Activated CD4-positive, alpha-beta T cell treated with anti-CD3 and anti-CD28 coated beads, Interleukin-2, amount 50 U/mL, for 24 hours (primary cell): Measurements from ENCODE around the gene TBX20.
"Not testable (repeated sequence)": the region's sequence is repeated elsewhere in the genome, so short reads cannot be mapped to it uniquely, and the experiment has no call there.

Experiments used
- DNase-seq, 2 donors: peaks; one replicate each; pipeline ENCODE4 v3.0.0-alpha.2; 2020; ENCODE audit warnings: low read depth in 1 of 2, low spot score in 1 of 2

Gene TBX20

DNA sequence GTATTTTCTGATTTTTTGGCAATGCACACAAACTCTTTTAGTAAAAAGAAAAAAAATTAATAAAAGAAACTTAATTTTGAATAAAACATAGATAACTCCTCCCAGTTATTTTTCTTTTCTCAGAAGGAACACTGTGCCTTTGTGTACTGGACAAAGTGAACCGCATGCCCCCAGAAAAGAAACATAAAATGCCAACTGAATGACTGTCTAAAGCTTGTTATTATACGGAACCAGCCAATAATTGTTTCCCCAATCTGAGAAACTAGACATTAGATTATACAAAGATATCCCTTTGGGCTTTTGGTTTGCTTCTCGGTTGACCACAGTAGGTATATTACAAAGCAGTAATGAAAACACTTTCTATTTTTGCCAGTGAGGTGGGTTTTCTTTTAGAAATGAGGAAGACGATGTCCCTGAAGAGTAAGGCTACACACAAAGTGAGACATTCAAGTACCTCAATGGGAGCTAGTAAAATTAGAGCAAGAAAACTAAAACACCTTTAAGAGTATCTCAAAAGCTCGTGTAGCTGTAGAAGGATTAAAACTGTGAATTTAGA, 25.3 kb downstream of the TBX20 start:
- DNase-seq, result not testable (repeated sequence)

DNA sequence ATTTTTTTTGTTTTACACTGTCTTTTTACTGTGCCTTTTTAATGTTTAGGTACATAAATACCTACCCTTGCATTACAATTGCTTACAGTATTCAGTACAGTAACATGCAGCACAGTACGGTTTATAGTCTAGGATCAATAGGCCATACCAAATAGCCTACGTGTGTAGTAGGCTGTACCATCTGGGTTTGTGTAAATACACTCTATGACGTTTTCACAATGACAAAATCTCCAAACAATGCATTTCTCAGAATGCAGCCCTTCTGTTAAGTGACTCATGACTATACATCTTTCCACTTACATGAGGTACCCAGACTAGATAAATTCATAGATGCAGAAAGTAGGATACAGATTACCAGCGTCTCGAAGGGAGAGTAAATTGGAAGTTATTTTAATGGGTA, 26.5 kb downstream of the TBX20 start:
- not testable (repeated sequence) for DNase-seq

DNA sequence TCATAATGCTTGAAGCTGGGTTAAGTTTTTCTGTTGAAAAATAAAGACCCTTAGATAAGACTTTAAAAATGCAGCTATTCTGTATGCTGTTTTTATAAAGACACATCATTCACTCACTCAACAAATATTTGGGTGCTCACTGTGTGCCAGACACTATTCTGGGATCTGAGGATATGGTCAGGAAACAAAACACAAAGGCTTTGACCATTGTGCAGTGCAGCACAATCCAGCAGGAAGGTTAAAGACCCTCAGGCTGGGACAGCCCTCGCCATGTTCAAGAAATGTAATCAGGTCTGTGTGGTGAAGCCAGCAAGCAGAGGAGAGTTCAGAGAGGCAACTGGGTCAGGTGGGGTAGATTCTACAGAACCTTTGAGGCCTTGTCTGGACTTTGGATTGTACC, 31.5 kb downstream of the TBX20 start:
- not testable (repeated sequence) for DNase-seq

DNA sequence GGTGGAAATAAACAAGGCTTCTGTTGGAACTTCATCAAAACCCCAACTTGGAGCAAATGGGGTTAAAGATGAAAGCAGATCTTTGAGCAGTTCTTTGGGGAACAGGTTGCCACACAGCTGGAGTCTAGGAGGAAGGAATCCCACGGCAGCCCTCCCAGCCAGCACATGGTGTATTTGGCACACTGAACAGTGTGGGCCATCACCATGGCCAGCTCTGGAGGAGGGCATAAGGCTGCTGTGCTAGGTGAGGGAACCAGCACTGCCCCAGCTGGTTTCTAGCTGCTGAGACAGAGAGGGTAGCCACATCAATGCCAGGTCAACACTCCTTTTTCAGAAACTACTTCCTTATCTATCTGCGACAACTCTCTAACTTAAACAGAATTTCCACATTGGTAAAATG, 33.7 kb downstream of the TBX20 start:
- not testable (repeated sequence) for DNase-seq

DNA sequence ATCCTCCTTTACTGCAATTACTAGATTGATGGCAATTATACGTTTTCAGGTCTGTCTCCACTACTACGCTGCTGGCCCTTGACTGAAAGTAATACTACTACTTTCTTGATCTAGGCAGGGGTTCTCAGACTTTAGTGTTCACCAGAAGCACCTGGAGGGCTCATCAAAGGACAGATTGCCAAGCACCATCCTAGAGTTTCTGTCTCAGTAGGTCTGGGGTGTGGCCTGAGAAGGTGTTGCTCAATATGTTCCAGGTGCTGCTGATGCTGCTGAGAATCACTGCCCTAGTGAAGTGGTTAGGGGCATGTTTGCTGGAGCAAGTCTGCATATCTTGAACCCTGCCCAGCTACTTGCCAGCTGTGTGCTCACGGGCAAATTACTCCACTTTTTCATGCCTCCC, 37.9 kb downstream of the TBX20 start:
- not testable (repeated sequence) for DNase-seq

DNA sequence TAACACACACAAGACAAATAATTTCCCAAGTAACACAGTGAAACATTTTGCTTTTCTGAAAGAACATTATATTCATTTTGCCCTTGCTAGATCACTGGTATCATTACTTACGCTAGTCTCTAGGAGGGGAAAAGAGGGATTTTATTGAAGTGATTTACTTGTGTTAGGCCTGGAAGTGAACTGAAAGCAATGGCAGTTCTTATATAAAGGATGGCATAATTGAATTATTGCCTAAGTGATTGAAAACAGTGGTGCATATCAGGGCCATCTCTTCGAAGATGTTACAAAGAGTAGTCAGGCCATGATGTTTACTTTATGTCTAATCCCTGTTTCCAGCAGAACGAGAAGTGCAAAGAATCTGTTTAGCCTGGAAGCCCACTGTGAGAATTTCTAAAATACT, 38.8 kb downstream of the TBX20 start:
- not testable (repeated sequence) for DNase-seq

DNA sequence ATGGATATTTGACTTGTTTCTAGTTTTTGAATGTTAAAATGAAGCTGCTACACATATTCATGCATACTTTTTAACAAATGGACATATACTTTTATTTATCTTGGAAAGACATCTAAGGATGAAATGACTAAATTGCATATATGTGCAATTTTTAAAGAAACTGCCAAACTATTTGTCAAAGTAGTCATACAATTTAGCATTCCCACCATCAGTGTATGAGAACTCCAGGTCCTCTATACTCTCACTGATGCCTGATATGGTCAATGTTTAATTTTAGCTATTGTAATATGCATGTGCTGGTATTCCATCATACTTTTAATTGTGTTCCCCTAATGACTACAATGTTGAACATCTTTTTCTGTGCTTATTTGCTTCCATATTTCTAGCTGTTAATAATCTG, 47.0 kb downstream of the TBX20 start:
- DNase-seq, result not testable (repeated sequence)

DNA sequence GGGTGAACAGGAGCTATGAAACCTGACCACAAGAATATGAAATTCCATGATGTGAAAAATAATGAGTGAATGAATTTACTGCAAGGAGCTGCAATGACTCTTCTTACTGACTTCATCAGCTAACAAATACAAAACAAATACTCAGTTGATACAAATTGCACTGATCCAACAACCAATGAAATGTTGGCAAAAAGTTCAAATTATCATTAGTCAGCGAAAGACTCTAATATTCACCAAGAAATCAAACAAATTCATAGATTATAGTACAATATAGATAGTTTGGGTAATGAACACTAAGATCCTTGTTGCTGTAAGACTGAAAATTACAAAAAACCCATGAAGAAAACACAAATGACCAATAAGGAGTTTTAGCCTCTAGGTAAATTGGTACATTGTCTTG, 49.0 kb downstream of the TBX20 start:
- not testable (repeated sequence) for DNase-seq

DNA sequence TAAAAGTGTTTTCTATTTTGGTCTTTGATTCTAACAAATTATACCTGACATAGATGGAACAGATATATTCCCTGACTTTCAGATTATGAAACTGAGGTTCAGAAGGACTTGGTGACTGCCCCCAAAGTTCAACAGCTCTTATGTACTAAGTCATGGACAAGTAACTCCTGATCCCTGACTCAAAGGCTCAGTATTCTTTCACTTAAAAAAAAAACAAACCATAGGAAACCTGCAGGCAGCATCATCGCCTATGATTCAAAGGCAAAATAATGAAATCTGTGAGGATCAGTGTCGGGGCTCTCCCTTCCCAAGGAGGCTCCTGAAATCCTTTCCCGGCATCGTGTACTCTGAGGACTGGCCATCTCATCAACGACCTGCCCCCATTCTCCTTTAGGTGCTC, 49.9 kb downstream of the TBX20 start:
- not testable (repeated sequence) for DNase-seq

DNA sequence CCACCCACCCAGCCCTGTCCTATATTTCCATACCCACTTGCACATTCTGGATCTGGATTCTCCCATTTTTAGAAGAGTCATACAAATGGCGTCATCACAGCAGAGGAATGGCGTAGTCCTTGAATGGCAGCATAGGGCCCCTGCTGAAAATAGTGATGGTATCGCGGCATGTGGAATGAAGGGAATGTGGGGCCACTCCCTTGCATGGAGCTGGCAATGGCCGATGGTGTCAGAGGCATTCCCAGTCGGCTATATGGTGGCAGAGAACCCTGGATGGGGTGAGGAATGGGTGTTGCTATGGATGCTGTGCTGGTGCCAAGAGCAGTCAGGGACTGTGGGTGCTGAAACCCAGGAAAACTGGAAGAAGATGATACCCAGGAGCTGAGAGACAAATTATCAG, 51.5 kb downstream of the TBX20 start:
- not testable (repeated sequence) for DNase-seq

DNA sequence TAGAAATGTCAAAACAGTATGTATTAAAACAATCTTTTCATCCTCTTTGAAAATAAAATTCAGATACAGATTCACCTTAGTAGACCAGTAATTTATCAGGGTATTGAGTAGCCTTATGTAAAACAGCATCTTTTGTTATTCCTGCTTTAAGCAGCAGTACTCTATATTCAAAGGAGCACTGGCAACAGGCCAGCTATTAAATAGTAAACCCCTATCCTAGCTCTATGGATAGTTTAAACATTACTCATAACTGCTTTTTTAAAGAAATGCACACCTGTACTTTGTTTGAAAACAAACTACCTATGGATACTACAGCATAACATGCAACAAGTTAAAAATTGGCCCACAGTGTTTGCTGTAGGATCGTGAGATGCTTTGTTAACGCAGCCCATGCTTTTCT, 53.7 kb downstream of the TBX20 start:
- not testable (repeated sequence) for DNase-seq

DNA sequence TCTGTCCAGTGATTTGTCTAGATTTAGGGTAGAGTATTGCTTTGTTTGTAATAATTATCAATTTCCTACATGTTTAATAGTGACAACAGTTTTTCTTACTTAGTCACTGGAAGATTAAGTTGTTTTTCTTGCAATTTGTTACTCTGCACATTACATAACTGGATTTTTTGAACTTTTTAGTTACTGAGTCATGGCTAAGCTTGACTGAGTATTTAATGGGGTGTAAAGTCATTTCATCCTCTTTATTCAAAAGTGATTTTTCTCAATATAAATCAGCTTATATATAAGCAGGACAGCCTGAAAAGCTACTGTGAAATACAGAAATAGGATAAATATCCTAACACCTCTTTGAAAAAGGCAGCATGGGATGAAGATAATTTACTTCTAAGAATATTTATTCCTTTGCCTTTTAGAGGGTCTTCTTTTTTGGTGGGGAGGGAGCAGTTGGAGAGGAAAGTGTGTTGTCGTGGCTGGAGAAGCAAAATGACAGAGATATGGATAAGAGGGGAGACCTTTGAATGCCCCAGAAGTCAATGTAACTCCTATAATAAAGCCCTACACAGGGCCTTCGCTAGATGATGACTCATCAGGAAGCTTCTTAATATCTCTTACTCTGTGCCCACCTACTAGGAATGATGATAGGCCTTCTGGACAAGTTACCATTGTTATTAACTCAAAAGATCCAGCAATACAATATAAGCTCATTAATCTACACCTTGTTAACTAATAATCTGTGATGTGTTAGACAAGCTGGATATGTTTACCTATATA, 55.3 kb downstream of the TBX20 start:
- DNase-seq, result not testable (repeated sequence)

DNA sequence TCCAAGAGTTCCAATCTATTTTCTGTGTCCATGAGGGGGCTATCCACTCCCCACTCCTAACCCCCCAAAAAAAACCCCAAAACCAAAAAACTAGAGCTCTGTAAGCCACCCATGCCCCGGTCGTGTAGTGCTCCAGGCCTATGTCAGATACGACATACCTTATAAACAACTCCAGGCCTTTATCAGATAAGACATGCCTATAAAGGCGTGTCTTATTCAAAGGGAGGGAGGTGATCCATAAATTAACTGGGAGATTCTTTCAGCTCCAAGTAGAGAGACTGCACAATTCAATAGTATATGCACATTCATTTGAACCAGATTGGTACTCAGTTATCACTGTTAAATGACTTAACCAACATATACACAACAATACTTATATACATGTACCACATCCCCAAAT, 62.3 kb downstream of the TBX20 start:
- DNase-seq, result not testable (repeated sequence)

DNA sequence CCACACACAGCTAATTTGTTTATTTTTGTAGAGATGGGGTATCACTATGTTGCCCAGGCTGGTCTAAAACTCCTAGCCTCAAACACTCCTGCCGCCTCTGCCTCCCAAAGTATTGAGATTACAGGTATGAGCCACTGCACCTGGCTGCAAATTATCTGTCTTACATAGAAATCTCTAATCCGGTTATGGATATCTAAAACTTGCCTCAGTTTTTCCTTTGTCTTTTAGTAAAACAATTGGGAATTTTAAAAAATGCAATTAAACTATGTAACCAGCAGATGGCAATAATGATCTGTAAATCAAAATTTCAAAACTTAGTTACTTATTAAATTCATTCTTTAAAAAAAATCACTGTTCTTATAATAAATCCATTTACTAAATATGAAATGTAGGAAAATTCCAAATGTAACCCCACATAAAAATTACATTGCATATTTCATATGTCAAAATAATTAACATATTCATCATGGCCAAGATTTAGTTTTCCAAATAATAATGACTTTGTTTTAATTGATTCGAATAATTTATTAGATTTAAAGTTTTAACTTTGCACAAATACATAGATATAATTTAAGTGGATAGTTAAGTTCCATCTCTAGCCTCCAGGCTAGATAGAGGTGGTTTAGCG, 63.6 kb downstream of the TBX20 start:
- not testable (repeated sequence) for DNase-seq

DNA sequence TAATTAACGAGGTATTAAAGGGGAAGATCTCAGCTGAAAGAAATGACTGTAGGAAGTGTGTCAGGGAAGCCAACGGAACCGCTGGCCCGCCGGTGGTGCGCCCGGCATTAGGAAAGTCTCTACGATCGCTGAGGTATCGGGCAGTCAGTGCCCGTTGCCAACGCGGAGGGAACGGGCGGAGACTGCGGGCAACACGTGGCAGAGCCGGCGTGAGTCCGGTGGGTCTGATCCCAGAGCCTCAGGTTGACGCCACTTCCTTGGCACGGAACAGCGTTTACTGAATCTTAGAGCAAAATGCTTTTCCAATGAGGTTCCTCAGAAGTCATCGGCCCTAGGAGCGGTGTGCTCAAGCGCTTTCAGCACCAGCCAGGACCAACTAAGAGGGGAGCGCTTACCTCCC, 67.1 kb downstream of the TBX20 start:
- DNase-seq, result not testable (repeated sequence)

DNA sequence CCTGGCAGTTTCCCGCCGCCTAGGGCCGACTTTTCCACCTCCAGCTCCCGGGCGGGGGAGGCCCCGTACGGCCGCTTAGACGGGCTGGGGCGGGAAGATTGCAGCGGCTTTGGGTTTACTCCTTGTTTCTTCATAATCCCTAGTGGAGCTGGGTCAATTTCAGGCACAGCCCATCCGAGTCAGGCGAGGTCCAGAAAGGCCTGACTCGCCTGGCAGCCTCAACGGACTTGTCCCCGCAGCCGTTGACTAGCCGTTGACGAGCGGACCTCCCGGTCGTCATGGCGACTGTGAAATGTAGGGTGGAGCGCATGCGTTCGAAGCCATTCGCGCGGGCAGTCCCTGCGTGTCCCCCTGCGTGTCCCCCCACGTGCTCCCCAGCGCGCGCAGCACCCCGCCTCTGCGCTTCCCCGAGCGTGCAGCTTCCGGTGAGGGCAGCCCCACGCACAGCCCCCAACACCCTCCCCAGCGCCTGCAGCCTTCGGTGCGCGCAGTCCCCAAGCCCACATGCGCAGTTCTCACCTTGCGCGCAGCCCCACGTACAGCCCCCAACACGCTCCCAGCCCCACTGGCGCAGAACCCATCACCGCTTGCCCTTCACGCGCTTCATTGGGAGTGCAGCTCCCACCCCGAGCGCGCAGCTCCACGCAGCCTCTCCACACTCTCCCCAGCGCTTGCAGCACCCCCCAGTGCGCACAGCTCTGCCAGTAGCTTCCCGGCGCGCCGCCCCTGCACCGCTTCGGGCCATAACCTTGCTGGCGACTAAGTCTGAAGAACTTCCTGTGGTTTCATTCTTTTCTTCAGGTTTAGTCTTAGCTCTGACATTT, 67.8 kb downstream of the TBX20 start:
- DNase-seq, result no peak

DNA sequence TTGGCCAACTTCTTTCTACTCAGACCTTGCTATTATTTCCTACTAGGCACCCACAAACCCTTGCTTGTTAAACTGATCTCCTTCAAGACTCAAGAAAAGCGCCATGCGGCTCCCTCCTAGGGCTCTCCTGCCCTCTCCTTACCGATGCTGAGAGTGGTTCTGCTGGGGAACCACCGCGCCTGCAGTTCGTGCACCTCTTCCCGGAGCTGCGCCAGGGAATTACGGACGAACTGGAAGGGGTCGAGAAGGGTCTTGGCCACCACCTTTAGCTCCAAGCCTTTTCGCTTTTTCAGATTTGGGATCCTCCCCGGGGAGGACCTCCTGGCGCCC, 68.4 kb downstream of the TBX20 start:
- not testable (repeated sequence) for DNase-seq

DNA sequence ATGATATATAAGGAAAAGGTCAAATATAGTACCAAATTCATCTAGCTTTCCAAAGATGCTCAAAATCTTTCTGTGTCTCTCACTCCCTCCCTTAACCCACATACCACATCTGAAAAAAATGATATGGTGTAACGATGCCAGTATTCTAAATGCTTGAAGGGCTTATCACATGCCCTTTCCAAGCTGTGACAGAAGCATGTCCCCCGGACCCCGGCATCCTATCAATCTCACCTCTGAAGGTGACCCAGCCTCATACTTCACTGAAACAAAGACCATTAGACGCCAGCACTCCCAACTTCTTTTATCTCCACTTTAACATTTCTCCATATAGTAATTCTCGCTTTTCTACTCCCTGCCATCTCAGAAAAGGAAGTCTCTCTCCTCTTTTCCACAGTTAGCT, 68.9 kb downstream of the TBX20 start:
- not testable (repeated sequence) for DNase-seq

DNA sequence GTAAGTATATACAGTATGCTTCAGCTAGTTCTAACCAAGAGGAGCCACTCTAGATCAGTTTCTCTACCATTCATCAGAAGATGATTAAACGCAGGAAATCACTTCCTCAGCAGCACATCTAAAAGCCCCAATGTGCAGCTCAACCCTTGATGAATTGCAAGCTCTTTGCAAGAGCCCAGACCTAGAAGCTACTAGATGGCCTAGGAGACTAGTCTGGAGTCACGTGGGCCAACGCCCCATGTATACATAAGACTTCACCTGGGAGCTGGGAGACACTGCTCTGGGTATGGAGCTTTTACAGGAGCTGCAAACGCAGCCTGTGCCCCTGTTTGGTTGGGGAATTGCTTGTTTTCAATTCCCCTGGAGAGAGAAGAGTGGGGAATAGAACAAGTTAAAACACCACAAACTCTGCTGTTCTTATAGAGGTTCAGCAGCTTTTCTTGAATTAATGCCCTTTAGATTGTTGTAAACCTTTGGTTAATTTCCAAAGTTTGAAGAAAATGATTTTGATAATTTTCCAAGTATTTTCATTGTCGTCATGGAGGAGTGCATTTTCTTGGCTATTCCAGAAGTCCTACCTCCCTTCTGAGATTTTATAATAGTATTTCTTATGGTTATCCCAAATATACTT, 69.9 kb downstream of the TBX20 start:
- not testable (repeated sequence) for DNase-seq

DNA sequence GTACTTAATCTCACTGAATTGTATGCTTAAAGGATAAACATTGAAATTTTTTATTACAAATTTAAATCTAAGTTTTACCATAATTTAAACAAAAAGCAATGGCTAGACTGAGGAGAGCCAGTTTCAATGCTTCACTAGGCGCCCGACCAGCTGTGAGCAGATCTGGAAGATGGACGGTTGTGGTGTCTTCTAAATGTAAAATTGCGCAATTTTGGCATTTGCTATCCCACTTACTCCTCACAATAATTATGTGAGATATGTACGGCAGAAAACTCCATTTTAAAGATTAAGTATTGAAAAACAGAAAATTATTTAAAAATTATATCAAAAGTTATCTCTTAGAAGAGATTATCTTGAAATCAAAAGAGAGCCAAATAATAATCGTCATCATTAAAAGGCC, 73.2 kb downstream of the TBX20 start:
- DNase-seq, result not testable (repeated sequence)

DNA sequence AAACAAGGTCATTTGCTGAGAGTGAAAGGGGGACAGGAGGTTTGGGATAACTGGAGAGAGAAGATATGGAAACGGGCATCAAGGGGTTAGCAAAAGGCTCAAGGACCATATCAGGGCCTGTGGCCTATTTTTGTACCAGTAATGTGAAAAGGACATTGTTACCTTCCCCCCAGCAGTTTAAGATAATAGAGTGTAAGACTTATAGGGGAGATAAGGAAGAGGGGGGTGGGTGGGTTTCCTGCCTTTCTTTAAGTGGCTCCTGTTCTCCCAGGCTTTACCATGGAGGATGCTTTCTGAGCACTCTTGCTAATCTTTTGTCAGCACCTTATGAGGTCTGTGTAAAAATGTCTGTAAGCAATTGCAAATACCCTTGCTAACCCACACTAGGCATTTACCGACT, 80.7 kb downstream of the TBX20 start:
- not testable (repeated sequence) for DNase-seq
